Measurements from ENCODE around the gene DAB2IP. TPM values are rescaled to one million over a fixed set of nuclear protein-coding genes. Genes with fewer than 3 reads are reported as not detected.

DAB2IP gene
- total and polyA plus RNA-seq, 2 donors (not counting 1 experiment from before 2014, with no cell fraction given) = 14.6 to 16.5 TPM

DNA sequence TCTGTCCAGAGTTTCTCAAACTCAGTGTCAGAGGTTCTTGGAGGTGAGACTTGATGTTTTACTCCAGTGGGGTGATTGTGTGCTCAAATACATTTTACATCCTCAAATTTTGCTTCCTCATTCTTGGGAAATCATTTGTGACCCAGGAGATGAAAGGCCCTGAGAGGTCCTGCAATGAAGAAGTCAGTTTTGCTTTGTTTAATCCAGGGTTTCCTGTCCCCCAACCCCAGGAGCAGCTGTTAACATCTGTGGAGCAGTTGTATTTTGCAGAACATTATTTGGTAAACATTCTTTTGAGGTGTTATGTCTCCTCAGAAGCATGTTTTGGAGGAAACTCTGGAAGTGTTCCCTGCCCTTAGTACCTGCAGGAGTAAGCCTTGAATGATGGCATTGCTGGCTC lies 59.8 kb downstream of the DAB2IP start:
- Histone ChIP-seq H3K4me3 (replicated peaks in 1 of 4; ENCODE audit: control extremely low read depth in 1 of 4, insufficient read depth in 1 of 4, low read depth in 3 of 4, low read length in 4 of 4) (no peak overlapping the region), H3K79me2 (ENCODE audit: control insufficient read depth, insufficient read depth, low read length) (no peaks in the 10 kb centered on the region), H3K4me2 (ENCODE audit: extremely low read depth, insufficient read depth, low read length) (no peak overlapping the region), H3K9me3 (ENCODE audit: control insufficient read depth, insufficient read depth, low read depth, low read length) (no peaks in the 10 kb centered on the region), H2AFZ (ENCODE audit: low read length) (no peak overlapping the region), H4K20me1 (ENCODE audit: control insufficient read depth, extremely low read depth, insufficient read depth, low read length) (no peaks in the 10 kb centered on the region), H3K36me3 (ENCODE audit: control insufficient read depth, insufficient read depth, low read length) (no peaks in the 10 kb centered on the region), H3K27ac (ENCODE audit: insufficient read depth, low read length) (no peak overlapping the region), H3K27me3 (ENCODE audit: control insufficient read depth, insufficient read depth, low read length) (no peaks in the 10 kb centered on the region), H3K4me1 (ENCODE audit: control insufficient read depth, extremely low read depth, insufficient read depth, low read length) (peaks cover 2% of the 10 kb centered on the region), H3K9ac (ENCODE audit: insufficient read depth, low read length) (no peak overlapping the region)
- no peak for TF ChIP-seq EZH2 (IDR thresholded peaks at IDR 0.05; ENCODE audit: low read length, missing control alignments)
- TF ChIP-seq, protein P1, sequence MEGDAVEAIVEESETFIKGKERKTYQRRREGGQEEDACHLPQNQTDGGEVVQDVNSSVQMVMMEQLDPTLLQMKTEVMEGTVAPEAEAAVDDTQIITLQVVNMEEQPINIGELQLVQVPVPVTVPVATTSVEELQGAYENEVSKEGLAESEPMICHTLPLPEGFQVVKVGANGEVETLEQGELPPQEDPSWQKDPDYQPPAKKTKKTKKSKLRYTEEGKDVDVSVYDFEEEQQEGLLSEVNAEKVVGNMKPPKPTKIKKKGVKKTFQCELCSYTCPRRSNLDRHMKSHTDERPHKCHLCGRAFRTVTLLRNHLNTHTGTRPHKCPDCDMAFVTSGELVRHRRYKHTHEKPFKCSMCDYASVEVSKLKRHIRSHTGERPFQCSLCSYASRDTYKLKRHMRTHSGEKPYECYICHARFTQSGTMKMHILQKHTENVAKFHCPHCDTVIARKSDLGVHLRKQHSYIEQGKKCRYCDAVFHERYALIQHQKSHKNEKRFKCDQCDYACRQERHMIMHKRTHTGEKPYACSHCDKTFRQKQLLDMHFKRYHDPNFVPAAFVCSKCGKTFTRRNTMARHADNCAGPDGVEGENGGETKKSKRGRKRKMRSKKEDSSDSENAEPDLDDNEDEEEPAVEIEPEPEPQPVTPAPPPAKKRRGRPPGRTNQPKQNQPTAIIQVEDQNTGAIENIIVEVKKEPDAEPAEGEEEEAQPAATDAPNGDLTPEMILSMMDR (conservative IDR thresholded peaks at IDR 0.05 in 1 of 2, IDR thresholded peaks at IDR 0.05 in 1 of 2; ENCODE audit: low read depth in 1 of 2, low read length in 2 of 2) = no peak
- no peak for DNase-seq (ENCODE audit: low read depth in 2 of 2)

DNA sequence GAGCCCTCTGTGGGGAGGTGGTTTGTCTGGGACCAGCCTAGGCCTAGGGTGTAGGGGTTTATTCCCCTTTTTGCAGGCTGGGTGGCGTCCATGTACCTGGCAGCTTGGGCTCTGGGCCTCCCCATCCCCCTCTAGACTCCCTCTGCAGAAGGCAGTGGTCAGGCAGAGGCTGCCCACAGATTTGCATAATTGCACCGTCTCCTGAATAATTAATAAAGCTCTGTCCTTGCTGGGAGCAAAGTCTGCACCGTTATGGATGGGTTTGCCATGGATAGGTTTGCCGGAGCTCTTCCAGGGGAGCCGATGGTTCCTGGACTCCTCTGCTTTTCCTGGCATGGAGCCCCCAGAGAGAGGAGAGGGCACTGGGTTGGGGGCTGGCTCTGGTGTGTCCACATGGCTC lies 60.4 kb downstream of the DAB2IP start:
- H2AFZ ChIP-seq (ENCODE audit: low read length) = no peak overlapping the region
- no peak for DNase-seq (ENCODE audit: low read depth in 2 of 2)
- H3K4me3 ChIP-seq (replicated peaks in 1 of 4; ENCODE audit: control extremely low read depth in 1 of 4, insufficient read depth in 1 of 4, low read depth in 3 of 4, low read length in 4 of 4) = no peak overlapping the region
- no peaks in the 10 kb centered on the region for H3K27me3 ChIP-seq (ENCODE audit: control insufficient read depth, insufficient read depth, low read length)
- no peak overlapping the region for H3K27ac ChIP-seq (ENCODE audit: insufficient read depth, low read length)
- no peaks in the 10 kb centered on the region for H3K79me2 ChIP-seq (ENCODE audit: control insufficient read depth, insufficient read depth, low read length)
- no peak overlapping the region for H3K4me2 ChIP-seq (ENCODE audit: extremely low read depth, insufficient read depth, low read length)
- no peaks in the 10 kb centered on the region for H3K9me3 ChIP-seq (ENCODE audit: control insufficient read depth, insufficient read depth, low read depth, low read length)
- H3K4me1 ChIP-seq (ENCODE audit: control insufficient read depth, extremely low read depth, insufficient read depth, low read length) = peaks cover 2% of the 10 kb centered on the region
- TF ChIP-seq, protein P1 (conservative IDR thresholded peaks at IDR 0.05 in 1 of 2, IDR thresholded peaks at IDR 0.05 in 1 of 2; ENCODE audit: low read depth in 1 of 2, low read length in 2 of 2) = no peak
- no peak for TF ChIP-seq EZH2 (IDR thresholded peaks at IDR 0.05; ENCODE audit: low read length, missing control alignments)
- no peaks in the 10 kb centered on the region for H4K20me1 ChIP-seq (ENCODE audit: control insufficient read depth, extremely low read depth, insufficient read depth, low read length)
- H3K9ac ChIP-seq (ENCODE audit: insufficient read depth, low read length) = no peak overlapping the region
- no peaks in the 10 kb centered on the region for H3K36me3 ChIP-seq (ENCODE audit: control insufficient read depth, insufficient read depth, low read length)

DNA sequence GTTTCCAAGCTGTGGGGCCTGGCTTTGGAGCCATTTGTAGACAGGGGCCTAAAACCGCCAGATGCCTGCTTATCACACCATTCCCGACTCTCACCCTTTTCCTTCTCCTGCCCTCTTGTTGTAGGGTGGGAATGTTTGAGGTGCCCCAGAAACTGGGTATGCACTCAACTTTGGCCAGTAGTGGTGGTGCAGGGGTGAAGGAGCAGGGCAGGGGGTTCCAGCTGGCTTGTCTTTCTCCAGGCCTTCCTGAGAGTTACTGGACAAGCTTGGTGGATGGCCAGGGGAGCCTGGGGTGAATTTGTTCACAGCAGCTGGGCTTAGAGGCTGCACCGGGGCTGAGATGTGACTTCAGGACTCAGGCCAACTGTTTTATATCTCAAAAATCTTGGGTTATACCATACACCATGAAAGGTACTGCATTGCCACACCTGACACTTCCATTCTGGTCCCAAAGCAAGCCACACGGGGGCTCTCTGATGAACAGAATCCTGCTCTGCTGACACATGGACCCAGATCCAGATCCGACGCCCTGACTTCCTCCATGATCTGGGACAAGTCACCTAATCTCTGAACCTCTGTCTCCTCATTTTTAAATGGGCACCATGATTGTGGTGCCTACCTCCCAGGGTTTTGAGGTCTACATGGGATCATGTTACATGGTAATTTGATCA lies 62.1 kb downstream of the DAB2IP start:
- H3K4me1 ChIP-seq (ENCODE audit: control insufficient read depth, extremely low read depth, insufficient read depth, low read length) = peaks cover 8% of the 10 kb centered on the region
- no peaks in the 10 kb centered on the region for H3K79me2 ChIP-seq (ENCODE audit: control insufficient read depth, insufficient read depth, low read length)
- no peak overlapping the region for H3K4me2 ChIP-seq (ENCODE audit: extremely low read depth, insufficient read depth, low read length)
- no peaks in the 10 kb centered on the region for H4K20me1 ChIP-seq (ENCODE audit: control insufficient read depth, extremely low read depth, insufficient read depth, low read length)
- H3K9me3 ChIP-seq (ENCODE audit: control insufficient read depth, insufficient read depth, low read depth, low read length) = no peaks in the 10 kb centered on the region
- no peak overlapping the region for H3K9ac ChIP-seq (ENCODE audit: insufficient read depth, low read length)
- DNase-seq (ENCODE audit: low read depth in 2 of 2) = no peak
- no peaks in the 10 kb centered on the region for H3K27me3 ChIP-seq (ENCODE audit: control insufficient read depth, insufficient read depth, low read length)
- H3K4me3 ChIP-seq (replicated peaks in 1 of 4; ENCODE audit: control extremely low read depth in 1 of 4, insufficient read depth in 1 of 4, low read depth in 3 of 4, low read length in 4 of 4) = no peak overlapping the region
- H3K27ac ChIP-seq (ENCODE audit: insufficient read depth, low read length) = no peak overlapping the region
- H2AFZ ChIP-seq (ENCODE audit: low read length) = no peak overlapping the region
- no peaks in the 10 kb centered on the region for H3K36me3 ChIP-seq (ENCODE audit: control insufficient read depth, insufficient read depth, low read length)
- TF ChIP-seq EZH2 (IDR thresholded peaks at IDR 0.05; ENCODE audit: low read length, missing control alignments) = no peak
- TF ChIP-seq, protein P1 (conservative IDR thresholded peaks at IDR 0.05 in 1 of 2, IDR thresholded peaks at IDR 0.05 in 1 of 2; ENCODE audit: low read depth in 1 of 2, low read length in 2 of 2) = no peak
